Measurements from ENCODE around the gene RPN2. TPM values are rescaled to one million over a fixed set of nuclear protein-coding genes. Genes with fewer than 3 reads are reported as not detected.

Gene RPN2
- total RNA-seq, result 100 to 1,000 TPM; 106 to 193 (median 127) TPM
- long read RNA-seq, donor 1, transcript RPN2-201 (17 exons, 2,515 nt), result major isoform, 256 of 320 reads
- long read RNA-seq, donor 1, partial matches to known transcripts, result 19 of 320 reads
- long read RNA-seq, donor 1, other reads (novel, unspliced or antisense), result 45 of 320 reads
- long read RNA-seq, donor 2, transcript RPN2-201 (17 exons, 2,515 nt), result major isoform, 238 of 310 reads
- long read RNA-seq, donor 2, partial matches to known transcripts, result 32 of 310 reads
- long read RNA-seq, donor 2, other reads (novel, unspliced or antisense), result 40 of 310 reads

GRCh38 chr20:37178839-37179682 is at the start of gene RPN2, which contains the start of gene MROH8:
Gene RPN2, plus strand, starts transcription at chr20:37179330. Its CDS starts 27 bp downstream, at chr20:37179357.
Gene MROH8, minus strand, starts transcription at chr20:37179548.
- DNase-seq, result peak; percentile 97 to 98 (median 98)
- Histone ChIP-seq H3K4me1 (ENCODE audit: low read depth) (peaks cover 21% of the 10 kb centered on the region), H3K9me3 (no peaks in the 10 kb centered on the region), H3K4me3 (peak within 1 kb of the TSS; percentile 96), H3K36me3 (ENCODE audit: low read depth) (no peaks in the 10 kb centered on the region)
- TF ChIP-seq CTCF (IDR thresholded peaks at IDR 0.05), result no peak
- peak; percentile 98 for ATAC-seq
- intact Hi-C loops (cut with DNase I, micrococcal nuclease), result no loop called here

- no peak for ATAC-seq
- H3K4me1 ChIP-seq (ENCODE audit: low read depth), result no peaks in the 10 kb centered on the region
- no peak overlapping the region for H3K4me3 ChIP-seq
- no peaks in the 10 kb centered on the region for H3K36me3 ChIP-seq (ENCODE audit: low read depth)
- TF ChIP-seq CTCF (IDR thresholded peaks at IDR 0.05), result no peak
- intact Hi-C loops (cut with DNase I, micrococcal nuclease), result no loop called here
- H3K9me3 ChIP-seq, result no peaks in the 10 kb centered on the region
- no peak for DNase-seq
These were observed 47.6 kb upstream of the RPN2 start for GRCh38 chr20:37131486-37131885.

- Histone ChIP-seq H3K4me1 (ENCODE audit: low read depth) (no peaks in the 10 kb centered on the region), H3K9me3 (no peaks in the 10 kb centered on the region), H3K4me3 (no peak overlapping the region), H3K36me3 (ENCODE audit: low read depth) (no peaks in the 10 kb centered on the region)
- DNase-seq, result no peak
- no peak for TF ChIP-seq CTCF (IDR thresholded peaks at IDR 0.05)
- no peak for ATAC-seq
- intact Hi-C loops (cut with DNase I, micrococcal nuclease), result no loop called here
These were observed 45.2 kb upstream of the RPN2 start for GRCh38 chr20:37133952-37134351.

GRCh38 chr20:37137547-37137946 is 41.6 kb upstream of the RPN2 start:
- H3K4me3 ChIP-seq, result no peak overlapping the region
- no peak for TF ChIP-seq CTCF (IDR thresholded peaks at IDR 0.05)
- DNase-seq (no peak), ATAC-seq (no peak)
- no peaks in the 10 kb centered on the region for H3K36me3 ChIP-seq (ENCODE audit: low read depth)
- no peaks in the 10 kb centered on the region for H3K4me1 ChIP-seq (ENCODE audit: low read depth)
- H3K9me3 ChIP-seq, result no peaks in the 10 kb centered on the region
- intact Hi-C loops (cut with DNase I, micrococcal nuclease), result no loop called here

GRCh38 chr20:37142708-37143107 is 36.4 kb upstream of the RPN2 start:
- no peak for DNase-seq
- no peak for ATAC-seq
- intact Hi-C loops (cut with DNase I, micrococcal nuclease), result no loop called here
- Histone ChIP-seq H3K9me3 (no peaks in the 10 kb centered on the region), H3K4me3 (no peak overlapping the region), H3K36me3 (ENCODE audit: low read depth) (no peaks in the 10 kb centered on the region), H3K4me1 (ENCODE audit: low read depth) (no peaks in the 10 kb centered on the region)
- no peak for TF ChIP-seq CTCF (IDR thresholded peaks at IDR 0.05)

All from mucosa of descending colon (tissue), 3 donors.